RPMI7951 (cell line): Measurements from ENCODE around the gene KRTAP10-1. TPM values are rescaled to one million over a fixed set of nuclear protein-coding genes. Genes with fewer than 3 reads are reported as not detected.

Experiments used
- total RNA-seq: library from RNA; depleted of rRNA; stranded (reverse); fragments of >200 nt; shearing (Covaris generic); gene quantifications from 2 replicates; pipeline ENCODE4 v1.2.3, GENCODE V29; 2014; rRNA removed

Gene KRTAP10-1
- total RNA-seq, 1 experiment from 2014 or later, result not detected

Other genes with a start within 250 kb of the KRTAP10-1 start
- gene PFKL, start 240.1 kb downstream of the KRTAP10-1 start, total RNA-seq, result 97.3 and 116 TPM in 2 replicates
- 5.9 and 9.8 TPM in 2 replicates for gene CFAP410, start 200.8 kb downstream of the KRTAP10-1 start, total RNA-seq
- gene TRPM2, start 186.6 kb downstream of the KRTAP10-1 start, total RNA-seq, result 6.7 and 10.4 TPM in 2 replicates
- gene LRRC3, start 84.7 kb downstream of the KRTAP10-1 start, total RNA-seq, result 1.6 and 1.9 TPM in 2 replicates
- not detected in 2 replicates for gene KRTAP10-2, start 11.3 kb upstream of the KRTAP10-1 start, total RNA-seq
- gene KRTAP10-3, start 18.6 kb upstream of the KRTAP10-1 start, total RNA-seq, result not detected in 2 replicates
- gene KRTAP10-4, start 33.5 kb upstream of the KRTAP10-1 start, total RNA-seq, result not detected in 2 replicates
- not detected in 2 replicates for gene KRTAP10-5, start 40.4 kb upstream of the KRTAP10-1 start, total RNA-seq
- not detected in 2 replicates for gene KRTAP10-6, start 52.3 kb upstream of the KRTAP10-1 start, total RNA-seq
- gene KRTAP10-7, start 60.4 kb upstream of the KRTAP10-1 start, total RNA-seq, result not detected in 2 replicates
- not detected in 2 replicates for gene KRTAP10-8, start 71.9 kb upstream of the KRTAP10-1 start, total RNA-seq
- gene KRTAP10-9, start 86.9 kb upstream of the KRTAP10-1 start, total RNA-seq, result not detected in 2 replicates
- not detected in 2 replicates for gene KRTAP10-10, start 97.2 kb upstream of the KRTAP10-1 start, total RNA-seq
- not detected in 2 replicates for gene KRTAP10-11, start 106.2 kb upstream of the KRTAP10-1 start, total RNA-seq
- gene KRTAP12-4, start 114.5 kb upstream of the KRTAP10-1 start, total RNA-seq, result not detected in 2 replicates
- not detected in 2 replicates for gene KRTAP12-3, start 117.7 kb upstream of the KRTAP10-1 start, total RNA-seq
- not detected in 2 replicates for gene KRTAP12-2, start 126.7 kb upstream of the KRTAP10-1 start, total RNA-seq
- not detected in 2 replicates for gene KRTAP12-1, start 142.0 kb upstream of the KRTAP10-1 start, total RNA-seq
- gene KRTAP10-12, start 157.0 kb upstream of the KRTAP10-1 start, total RNA-seq, result not detected in 2 replicates
- gene TSPEAR, start 171.4 kb upstream of the KRTAP10-1 start, total RNA-seq, result not detected in 2 replicates